PC-3 (cell line): Measurements from ENCODE around the gene NOL4L.

ENCODE experiments used
- EZH2 ChIP-seq: fragments of 300-600 bp; sonication (generic); IDR thresholded peaks from one replicate; pipeline ENCODE4 v1.6.1; 2017; ENCODE audit warnings: antibody characterized with exemption, mild to moderate bottlenecking, low read length; ENCODE audit not compliant: unreplicated experiment
- TF ChIP-seq, protein P1 (sequence below): fragments of 300-600 bp; sonication (generic); conservative IDR thresholded peaks from 2 replicates; pipeline ENCODE4 v1.5.1; 2017; ENCODE audit warnings: antibody characterized with exemption, low read depth, mild to moderate bottlenecking, low read length

DNA sequence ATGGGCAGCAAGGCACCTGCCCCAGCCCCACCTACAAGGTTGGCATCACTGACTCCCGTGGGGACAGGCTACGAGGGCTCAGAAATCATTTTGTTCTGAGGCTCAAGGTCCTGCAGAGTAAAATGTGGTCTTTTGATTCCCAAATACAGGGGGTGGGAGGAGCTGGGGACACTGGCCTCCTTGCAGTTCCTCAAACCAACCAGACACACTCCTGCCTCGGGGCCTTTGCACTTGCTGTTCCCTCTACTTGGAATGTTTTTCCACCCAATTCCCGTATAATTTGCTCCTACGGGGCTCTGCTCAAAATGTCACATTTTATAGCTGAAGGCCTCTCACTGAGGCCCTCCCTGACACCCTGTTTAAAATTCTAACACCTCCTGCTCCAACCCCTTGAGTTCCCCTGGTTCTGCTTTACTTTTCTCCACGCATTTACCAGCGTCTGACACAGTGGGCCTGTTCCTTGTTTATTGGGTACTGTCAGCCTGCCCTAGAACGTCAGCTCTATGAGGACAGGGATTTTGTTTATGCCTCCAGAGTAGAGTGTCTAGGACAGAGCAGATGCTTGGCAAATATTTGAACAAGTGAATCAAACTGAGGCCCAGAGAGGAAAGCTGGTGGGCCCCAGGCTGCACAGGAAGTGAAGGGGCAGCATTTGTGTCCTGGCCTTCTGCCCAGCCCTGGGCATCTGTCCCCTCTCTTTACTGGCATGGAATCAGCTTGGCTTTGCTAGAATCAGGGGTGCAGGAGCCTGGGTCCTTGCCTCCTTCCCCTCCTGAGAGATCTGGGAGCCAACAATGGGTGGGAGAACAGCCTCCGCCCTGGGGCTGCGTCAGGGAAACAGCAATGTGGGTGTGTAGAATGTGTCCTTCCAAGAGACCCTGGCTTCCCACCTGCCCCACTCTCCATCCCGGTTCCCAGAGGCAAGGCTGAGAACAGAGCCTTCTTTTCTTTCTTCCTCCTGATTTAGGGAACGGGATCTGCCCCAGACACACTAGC is 18.5 kb downstream of the NOL4L start:
- TF ChIP-seq, protein P1, sequence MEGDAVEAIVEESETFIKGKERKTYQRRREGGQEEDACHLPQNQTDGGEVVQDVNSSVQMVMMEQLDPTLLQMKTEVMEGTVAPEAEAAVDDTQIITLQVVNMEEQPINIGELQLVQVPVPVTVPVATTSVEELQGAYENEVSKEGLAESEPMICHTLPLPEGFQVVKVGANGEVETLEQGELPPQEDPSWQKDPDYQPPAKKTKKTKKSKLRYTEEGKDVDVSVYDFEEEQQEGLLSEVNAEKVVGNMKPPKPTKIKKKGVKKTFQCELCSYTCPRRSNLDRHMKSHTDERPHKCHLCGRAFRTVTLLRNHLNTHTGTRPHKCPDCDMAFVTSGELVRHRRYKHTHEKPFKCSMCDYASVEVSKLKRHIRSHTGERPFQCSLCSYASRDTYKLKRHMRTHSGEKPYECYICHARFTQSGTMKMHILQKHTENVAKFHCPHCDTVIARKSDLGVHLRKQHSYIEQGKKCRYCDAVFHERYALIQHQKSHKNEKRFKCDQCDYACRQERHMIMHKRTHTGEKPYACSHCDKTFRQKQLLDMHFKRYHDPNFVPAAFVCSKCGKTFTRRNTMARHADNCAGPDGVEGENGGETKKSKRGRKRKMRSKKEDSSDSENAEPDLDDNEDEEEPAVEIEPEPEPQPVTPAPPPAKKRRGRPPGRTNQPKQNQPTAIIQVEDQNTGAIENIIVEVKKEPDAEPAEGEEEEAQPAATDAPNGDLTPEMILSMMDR, result no peak
- no peak for TF ChIP-seq EZH2
